Uterus (tissue), 4 donors: ENCODE measurements around the gene FBXW8. TPM values are rescaled to one million over a fixed set of nuclear protein-coding genes. Genes with fewer than 3 reads are reported as not detected.

ENCODE experiments used
- DNase-seq, 2 donors: peaks; one replicate each; pipeline ENCODE4 v3.0.0-alpha.2; 2019 to 2020
- H3K27ac ChIP-seq, 2 donors: fragments of 200-600 bp; sonication (generic); 1 replicate in 1 of 2; 2 replicates in 1 of 2; pipeline ENCODE4 v1.5.1; 2016 to 2018
- H3K27me3 ChIP-seq, 2 donors: fragments of 200-600 bp; sonication (generic); one replicate each; pipeline ENCODE4 v1.5.1; 2018 to 2019; ENCODE audit warnings: control low read depth in 1 of 2
- H3K36me3 ChIP-seq, 2 donors: fragments of 200-600 bp; sonication (generic); one replicate each; pipeline ENCODE4 v1.5.1; 2019; ENCODE audit warnings: control low read depth in 1 of 2
- H3K4me1 ChIP-seq, 2 donors: fragments of 200-600 bp; sonication (generic); one replicate each; pipeline ENCODE4 v1.5.1; 2018 to 2019; ENCODE audit warnings: control low read depth in 1 of 2
- H3K4me3 ChIP-seq, 2 donors: fragments of 200-600 bp; sonication (generic); 1 replicate in 1 of 2; 2 replicates in 1 of 2; pipeline ENCODE4 v1.5.1; 2018 to 2019; ENCODE audit warnings: mild to moderate bottlenecking in 1 of 2
- H3K9me3 ChIP-seq, 2 donors: fragments of 200-600 bp; sonication (generic); one replicate each; pipeline ENCODE4 v1.5.1; 2019; ENCODE audit warnings: control low read depth in 1 of 2
- POLR2A ChIP-seq, 2 donors: fragments of 450-650 bp; IDR thresholded peaks; one replicate each; pipeline ENCODE4 v1.6.1; 2016; ENCODE audit warnings: antibody characterized with exemption in 2 of 2, mild to moderate bottlenecking in 1 of 2, moderate library complexity in 1 of 2
- intact Hi-C: fragments of 100-400 bp; cut with DNase I; formaldehyde crosslinking; loops from one replicate; pipeline ENCODE4 v1.15.1; 2023; ENCODE audit warnings: low total_unique reads
- total RNA-seq, 4 donors: library from RNA; depleted of rRNA in 3 of 4; stranded (reverse); fragments of >200 nt in 3 of 4; gene quantifications; one replicate each; pipeline versions ENCODE4 v1.1.0 to v1.2.4, GENCODE V29; 2014 to 2023
- TF ChIP-seq, protein P1 (sequence below), 4 experiments: fragments of 200-600 bp in 2 of 4; fragments of 450-650 bp in 2 of 4; sonication (generic) in 2 of 4; IDR thresholded peaks; one replicate each; pipeline ENCODE4 v1.5.1; 2016 to 2019; ENCODE audit warnings: antibody characterized with exemption in 4 of 4, mild to moderate bottlenecking in 2 of 4, moderate library complexity in 1 of 4
- donor health status: DM: yes; HTN: yes; CAD: no.

FBXW8 gene
- total RNA-seq, 4 donors from 2014 or later = 5.9 to 28.0 (median 15.3) TPM

DNA sequence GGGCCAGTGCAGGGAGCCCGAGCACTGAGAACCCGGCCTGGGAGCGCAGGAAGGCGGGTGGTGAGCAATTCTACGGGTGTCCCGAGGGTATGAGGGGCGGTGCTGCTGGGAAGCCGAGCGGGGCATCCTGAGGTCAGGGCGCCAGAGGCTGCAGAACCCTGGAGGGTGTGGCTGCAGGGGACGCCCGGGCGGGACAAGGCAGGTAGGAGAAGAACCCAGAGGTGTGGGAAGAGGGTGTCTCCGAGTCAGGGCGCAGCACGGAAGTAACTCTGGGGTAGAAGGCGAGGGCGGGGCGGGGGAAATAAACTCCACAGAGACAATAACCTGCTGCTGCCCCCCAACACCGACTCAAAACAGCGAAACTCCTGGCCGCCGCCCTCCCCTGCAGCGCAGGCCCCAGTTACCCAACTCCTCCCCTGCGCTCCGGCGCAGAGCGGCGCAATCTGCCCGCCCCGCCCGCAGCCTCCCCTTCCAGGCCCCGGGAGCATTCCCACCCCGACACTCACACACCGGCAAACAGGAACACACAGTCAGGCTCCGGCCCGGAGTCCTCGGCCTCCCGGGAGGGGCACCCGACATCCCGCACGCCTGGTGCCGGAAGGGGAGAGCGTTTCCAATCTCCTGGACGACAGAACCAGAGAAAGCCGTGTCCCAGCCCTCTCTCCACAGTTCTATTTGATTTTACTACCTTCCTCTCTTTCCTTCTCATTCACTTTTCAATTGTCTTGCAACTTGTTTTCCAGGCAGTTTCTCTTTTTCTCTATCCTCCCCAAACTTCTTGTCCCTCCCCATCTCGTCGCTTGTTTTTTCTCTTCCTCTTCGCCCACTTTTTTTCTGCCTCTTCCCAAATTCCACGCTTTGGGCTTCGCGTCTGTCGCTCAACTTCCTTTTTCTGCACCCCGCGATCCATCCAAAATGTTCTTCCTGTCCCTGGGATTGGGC lies 31.9 kb upstream of the FBXW8 start:
- Histone ChIP-seq H3K36me3 (no peaks in the 10 kb centered on the region), H3K4me1 (peaks cover 0 to 26% of the 10 kb centered on the region in 2 donors), H3K27me3 (peaks cover 14 to 35% of the 10 kb centered on the region in 2 donors), H3K4me3 (no peak overlapping the region), H3K9me3 (peaks cover 0 to 6% of the 10 kb centered on the region in 2 donors), H3K27ac (no peak overlapping the region)
- TF ChIP-seq, protein P1, sequence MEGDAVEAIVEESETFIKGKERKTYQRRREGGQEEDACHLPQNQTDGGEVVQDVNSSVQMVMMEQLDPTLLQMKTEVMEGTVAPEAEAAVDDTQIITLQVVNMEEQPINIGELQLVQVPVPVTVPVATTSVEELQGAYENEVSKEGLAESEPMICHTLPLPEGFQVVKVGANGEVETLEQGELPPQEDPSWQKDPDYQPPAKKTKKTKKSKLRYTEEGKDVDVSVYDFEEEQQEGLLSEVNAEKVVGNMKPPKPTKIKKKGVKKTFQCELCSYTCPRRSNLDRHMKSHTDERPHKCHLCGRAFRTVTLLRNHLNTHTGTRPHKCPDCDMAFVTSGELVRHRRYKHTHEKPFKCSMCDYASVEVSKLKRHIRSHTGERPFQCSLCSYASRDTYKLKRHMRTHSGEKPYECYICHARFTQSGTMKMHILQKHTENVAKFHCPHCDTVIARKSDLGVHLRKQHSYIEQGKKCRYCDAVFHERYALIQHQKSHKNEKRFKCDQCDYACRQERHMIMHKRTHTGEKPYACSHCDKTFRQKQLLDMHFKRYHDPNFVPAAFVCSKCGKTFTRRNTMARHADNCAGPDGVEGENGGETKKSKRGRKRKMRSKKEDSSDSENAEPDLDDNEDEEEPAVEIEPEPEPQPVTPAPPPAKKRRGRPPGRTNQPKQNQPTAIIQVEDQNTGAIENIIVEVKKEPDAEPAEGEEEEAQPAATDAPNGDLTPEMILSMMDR (IDR thresholded peaks at IDR 0.05) = no peak
- TF ChIP-seq POLR2A (IDR thresholded peaks at IDR 0.05) = no peak
- intact Hi-C loops = no loop called here
- no peak for DNase-seq

DNA sequence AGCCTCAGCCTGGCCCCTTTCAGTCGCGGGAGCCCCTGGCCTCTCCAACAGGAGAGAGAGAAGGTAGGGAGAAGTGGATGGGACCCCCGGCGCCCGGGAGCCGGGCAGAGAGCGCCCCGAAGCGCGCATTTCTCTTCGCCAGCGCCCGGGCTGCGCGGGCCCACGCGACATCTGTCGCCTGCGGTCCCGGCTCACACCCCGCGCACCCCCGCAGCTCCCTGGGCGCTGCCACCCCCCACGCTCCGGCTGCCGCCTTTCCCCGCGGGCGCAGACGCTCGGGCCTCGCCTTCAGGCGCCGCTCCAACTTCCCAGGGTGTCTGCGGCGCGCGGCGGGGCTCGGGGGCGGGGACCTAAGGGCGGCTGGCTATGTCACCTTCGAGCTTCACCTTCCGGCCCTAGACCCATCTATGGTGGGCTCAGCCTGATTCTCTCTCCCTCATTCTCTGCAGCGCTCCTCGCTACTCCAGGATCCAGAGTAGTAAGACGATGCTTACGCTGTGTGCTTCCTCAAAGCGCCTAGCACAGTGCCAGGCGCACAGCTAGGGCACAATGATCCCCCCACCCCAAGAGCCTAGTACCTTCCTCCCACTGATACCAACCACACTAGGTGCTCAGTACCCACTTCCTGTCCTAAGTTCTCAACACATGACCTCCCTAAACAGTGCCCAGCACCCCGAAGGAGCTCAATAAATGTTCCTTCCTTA lies 31.1 kb upstream of the FBXW8 start:
- intact Hi-C loops = no loop called here
- no peak for DNase-seq
- Histone ChIP-seq H3K9me3 (peaks cover 0 to 5% of the 10 kb centered on the region in 2 donors), H3K27ac (no peak overlapping the region), H3K4me1 (peaks cover 0 to 26% of the 10 kb centered on the region in 2 donors), H3K27me3 (peaks cover 14 to 35% of the 10 kb centered on the region in 2 donors), H3K36me3 (no peaks in the 10 kb centered on the region), H3K4me3 (no peak overlapping the region)
- TF ChIP-seq, protein P1 (IDR thresholded peaks at IDR 0.05) = no peak
- no peak for TF ChIP-seq POLR2A (IDR thresholded peaks at IDR 0.05)

DNA sequence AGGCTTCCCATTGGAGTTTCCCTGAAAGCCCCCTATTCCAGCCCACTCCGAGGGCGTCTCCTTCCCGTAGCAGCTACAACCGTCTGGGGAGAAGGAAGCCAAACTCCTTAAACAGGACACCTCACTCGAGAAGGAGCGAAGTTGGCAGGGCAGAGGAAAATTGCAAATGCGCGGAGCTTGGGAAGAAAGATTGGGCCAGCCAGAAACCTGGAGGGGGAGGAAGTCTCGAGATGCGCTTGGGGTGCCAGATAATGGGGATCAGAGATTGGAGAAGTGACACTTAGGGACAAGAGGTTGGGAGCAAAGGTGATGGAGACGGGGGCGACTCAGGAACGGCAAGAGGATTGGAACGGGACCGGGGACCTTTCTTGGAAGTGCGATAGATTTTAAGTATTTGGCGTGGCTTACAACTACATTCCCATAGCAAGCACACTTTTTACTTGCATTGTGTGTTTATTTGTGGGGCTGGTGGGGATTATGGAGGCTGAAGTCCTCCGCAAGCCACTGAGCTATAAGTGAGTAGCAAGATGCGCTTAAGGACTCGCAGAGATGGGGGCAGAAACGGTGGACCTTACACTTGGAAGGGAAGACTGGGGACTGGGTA lies 30.4 kb upstream of the FBXW8 start:
- Histone ChIP-seq H3K4me3 (no peak overlapping the region), H3K9me3 (no peaks in the 10 kb centered on the region), H3K4me1 (peaks cover 0 to 26% of the 10 kb centered on the region in 2 donors), H3K27ac (no peak overlapping the region), H3K36me3 (no peaks in the 10 kb centered on the region), H3K27me3 (peaks cover 14 to 35% of the 10 kb centered on the region in 2 donors)
- intact Hi-C loops = no loop called here
- no peak for TF ChIP-seq POLR2A (IDR thresholded peaks at IDR 0.05)
- TF ChIP-seq, protein P1 (IDR thresholded peaks at IDR 0.05) = no peak
- no peak for DNase-seq

DNA sequence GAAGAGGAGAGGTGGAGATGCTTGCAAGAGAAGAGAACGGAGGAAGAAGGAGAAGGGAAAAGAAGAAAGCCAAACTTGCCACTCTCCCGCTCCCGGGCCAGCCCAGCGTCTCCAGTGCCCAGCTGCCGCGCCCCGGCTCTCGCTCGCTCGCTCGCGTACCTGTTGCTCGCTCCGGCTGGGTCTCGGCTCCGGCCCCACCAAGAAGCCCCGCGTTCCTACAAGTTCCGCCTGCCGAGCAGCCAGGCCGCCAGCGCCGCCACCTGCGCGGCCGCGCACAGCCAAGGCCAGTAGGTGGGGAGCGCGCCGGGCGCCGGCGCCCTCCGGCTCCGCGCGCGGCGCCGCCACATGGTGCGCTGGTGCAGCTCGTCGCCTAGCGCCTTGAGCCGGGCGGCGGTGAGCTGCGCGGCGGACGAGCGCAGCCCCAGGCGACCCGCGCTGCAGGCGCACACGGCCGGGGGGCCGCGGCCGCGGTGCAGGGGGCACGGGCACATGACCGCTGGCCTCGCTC lies 29.9 kb upstream of the FBXW8 start:
- peak in 1 of 2 donors; percentile 15 for TF ChIP-seq POLR2A (IDR thresholded peaks at IDR 0.05)
- TF ChIP-seq, protein P1 (IDR thresholded peaks at IDR 0.05) = peak in 1 of 4 experiments; percentile 13
- Histone ChIP-seq H3K27ac (no peak overlapping the region), H3K4me3 (no peak overlapping the region), H3K27me3 (peaks cover 14 to 35% of the 10 kb centered on the region in 2 donors), H3K4me1 (peaks cover 0 to 26% of the 10 kb centered on the region in 2 donors), H3K36me3 (no peaks in the 10 kb centered on the region), H3K9me3 (no peaks in the 10 kb centered on the region)
- intact Hi-C loops = no loop called here
- no peak for DNase-seq
